Activated gamma-delta T cell treated with Interleukin-2 at 50 U/mL for 16 hours (primary cell): ENCODE measurements around the gene TPM1.
"Not testable (repeated sequence)": the region's sequence is repeated elsewhere in the genome, so short reads cannot be mapped to it uniquely, and the experiment has no call there.

Experiments
- DNase-seq: peaks from one replicate; pipeline ENCODE4 v3.0.0-alpha.2; 2020

The TPM1 gene

DNA sequence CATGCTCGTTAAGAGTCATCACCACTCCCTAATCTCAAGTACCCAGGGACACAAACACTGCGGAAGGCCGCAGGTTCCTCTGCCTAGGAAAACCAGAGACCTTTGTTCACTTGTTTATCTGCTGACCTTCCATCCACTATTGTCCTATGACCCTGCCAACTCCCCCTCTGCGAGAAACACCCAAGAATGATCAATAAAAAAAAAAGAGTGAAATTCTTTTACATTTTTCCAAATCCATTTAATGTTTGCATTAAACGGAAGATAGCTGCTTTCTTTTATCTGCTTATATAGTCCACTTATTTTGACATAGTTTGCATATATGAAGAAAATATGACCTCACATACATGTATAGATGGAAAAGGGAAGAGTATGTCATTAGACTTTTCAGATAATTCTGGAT lies 57.0 kb downstream of the TPM1 start:
- not testable (repeated sequence) for DNase-seq

DNA sequence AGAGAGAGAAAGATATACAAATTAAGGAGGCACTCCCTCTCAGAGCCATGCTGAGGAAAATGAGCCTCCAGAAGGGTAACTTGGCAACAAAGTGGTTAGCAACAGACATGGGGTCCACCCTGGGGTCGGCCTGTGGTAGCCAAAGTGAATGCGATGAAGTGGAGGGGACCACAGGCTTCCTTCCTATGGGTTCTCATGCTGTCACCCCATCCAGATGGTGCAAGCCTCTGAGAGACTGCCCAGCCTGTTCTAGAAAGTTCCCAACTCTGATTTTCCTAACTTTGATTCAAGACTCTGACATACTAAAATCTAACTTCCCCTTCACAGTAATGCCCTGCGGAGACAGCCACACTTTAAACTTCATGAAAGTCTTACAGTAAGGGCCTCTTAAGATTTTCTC lies 60.9 kb downstream of the TPM1 start:
- DNase-seq: no peak

DNA sequence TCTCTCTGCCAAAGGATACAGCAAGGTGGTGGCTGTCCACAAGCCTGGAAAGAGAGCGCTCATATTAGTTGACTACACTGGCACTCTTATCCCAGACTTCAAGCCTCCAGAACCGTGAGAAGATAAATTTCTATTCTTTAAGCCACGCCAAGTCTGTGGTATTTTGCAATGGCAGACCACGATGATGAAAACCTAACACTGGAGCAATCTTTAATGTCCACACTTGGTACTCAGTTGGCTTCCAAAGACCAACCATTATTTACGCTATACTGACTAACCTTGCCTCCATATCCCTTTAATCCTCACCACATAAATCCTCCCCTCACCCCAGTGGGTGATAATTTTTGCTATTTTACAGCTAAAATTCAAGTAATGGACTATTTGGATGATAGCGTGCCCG lies 62.2 kb downstream of the TPM1 start:
- DNase-seq: no peak

DNA sequence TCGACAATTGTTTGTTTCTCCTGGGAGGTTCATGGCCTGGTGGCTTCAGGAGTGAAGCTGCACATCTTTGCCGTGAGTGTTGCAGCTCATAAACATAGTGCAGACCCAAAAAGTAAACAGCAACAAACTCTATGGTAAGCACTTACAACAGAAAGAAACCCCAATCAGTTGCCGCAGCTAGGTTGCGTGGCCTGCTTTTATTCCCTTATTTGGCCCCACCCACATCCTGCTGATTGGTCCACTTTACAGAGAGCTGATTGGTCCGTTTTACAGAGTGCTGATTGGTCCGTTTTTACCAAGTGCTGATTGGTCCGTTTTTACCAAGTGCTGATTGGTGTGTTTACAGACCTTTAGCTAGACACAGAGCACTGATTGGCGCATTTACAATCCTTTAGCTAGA lies 62.8 kb downstream of the TPM1 start:
- DNase-seq: not testable (repeated sequence)

DNA sequence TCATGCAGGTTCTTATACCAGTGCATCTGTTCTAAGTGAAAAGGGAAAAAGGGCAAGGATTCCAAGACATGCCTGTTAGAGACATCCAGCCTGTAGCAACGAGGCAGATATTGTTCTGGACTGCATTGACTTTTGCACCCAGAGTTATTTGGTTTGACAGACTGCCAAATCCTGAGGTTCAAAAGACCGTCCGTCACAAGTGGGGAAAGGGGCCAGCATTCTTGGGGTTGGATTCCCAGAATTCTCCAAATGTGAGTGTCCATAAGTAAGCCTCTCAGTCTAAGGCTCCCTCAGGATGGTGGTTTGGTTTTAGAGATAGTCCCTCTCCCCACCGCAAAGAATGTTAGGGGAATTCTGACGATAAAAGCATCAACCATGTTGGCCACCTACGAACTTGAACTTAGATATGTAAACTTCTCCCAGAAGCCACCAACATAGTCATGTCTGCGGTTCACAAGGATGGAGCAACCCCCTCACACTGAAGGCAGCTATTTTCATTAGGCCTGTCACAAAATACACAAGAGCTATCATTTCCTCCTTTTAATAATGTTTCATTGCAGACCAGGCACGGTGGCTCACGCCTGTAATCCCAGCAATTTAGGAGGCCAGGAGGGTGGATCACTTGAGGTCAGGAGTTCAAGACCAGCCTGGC lies 65.5 kb downstream of the TPM1 start:
- DNase-seq: no peak

DNA sequence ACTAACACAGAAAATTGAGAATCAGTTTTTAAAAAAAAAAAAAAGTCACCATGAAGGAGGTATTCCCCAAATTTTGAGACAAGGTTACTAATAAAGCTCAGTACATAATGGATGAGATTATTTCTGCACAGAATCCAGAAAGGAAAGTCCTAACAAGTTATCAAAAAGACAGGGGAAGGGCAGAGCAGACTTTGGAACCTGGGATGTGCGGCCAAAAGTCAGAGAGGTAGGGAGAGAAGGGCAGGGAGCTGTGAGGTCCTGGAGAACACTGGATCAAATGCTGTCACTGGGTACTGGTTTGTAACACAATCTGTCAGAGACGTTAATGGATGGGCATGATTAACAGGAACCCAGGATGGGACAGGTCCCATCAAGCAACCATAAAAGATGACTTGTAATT lies 67.0 kb downstream of the TPM1 start:
- no peak for DNase-seq

DNA sequence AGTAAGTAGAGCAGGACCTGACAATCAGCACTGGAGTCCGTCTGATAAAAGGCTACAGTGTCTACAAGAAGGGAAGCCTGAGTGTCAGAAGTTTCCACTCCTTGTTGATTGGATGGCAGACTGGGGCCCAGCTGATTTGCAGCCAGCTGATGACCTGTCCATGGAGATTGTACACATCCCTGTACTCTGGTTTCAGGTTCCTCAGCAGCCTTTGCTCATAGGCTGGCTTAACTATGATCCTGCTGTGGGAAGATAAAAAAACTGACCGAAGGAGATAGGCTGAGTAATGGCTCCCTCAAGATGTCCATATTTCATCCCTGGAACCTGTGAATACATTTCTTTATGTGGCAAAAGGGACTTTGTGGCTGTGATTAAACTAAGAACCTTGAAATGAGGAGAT lies 67.4 kb downstream of the TPM1 start:
- DNase-seq: no peak

DNA sequence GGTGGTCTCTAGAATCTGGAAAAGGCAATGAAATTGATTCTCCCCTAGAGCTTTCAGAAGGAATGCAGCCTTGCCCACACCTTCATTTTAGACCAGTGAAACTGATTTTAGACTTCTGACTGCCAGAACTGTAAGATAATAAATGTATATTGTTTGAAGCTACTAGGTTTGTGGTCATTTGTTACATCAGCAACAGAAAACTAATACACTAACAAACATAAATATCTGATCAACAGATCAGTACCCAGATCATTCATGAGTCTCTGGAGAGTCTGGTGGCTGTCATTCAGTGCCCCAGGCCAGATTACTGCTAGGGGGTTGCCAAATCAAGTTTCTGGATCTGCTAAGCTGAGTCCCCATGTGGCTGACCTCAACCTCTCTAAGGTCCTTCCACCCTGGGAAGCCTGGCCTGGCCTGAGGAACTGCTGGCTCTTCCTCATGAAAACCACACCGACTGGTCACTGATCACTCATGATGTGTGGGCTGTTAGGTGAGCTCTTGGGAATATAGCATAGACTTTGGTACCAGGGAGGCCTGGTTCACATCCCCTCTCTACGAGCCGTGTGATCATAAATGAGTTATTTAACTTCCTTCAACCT lies 68.0 kb downstream of the TPM1 start:
- DNase-seq: no peak

DNA sequence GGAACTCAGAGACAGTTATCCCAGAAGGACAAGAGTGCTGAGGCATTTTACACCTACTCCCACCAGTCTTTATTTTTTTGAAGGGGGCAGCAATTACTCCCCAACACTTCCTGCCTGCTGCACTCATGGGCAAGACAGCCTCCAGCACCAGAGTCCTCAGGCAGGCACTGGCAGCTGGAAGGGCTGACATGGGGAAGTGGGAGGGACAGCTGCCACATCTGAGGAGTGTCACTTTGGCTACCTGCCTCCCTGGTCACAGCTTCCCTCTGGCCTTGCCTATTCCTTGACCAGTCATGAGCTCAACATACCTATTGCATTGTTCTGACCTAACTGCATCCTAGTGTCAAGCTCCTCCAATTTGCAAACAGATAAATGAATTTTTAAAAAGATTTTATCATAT lies 68.9 kb downstream of the TPM1 start:
- no peak for DNase-seq

DNA sequence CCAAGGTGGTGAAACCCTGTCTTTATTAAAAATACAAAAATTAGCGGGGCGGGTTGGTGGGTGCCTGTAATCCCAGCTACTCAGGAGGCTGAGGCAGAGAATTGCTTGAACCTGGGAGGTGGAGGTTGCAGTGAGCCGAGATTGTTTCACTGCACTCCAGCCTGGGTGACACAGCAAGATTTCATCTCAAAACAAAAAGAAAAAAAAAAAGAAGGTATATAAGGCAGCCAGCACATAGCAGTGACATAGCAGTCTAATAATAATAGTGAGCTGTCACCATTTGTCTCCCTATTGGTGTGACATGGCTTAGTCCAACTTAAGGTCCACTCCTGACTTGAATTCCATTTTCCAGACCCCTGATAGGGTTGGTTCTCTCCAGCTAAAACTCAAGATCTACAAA lies 70.3 kb downstream of the TPM1 start:
- no peak for DNase-seq

DNA sequence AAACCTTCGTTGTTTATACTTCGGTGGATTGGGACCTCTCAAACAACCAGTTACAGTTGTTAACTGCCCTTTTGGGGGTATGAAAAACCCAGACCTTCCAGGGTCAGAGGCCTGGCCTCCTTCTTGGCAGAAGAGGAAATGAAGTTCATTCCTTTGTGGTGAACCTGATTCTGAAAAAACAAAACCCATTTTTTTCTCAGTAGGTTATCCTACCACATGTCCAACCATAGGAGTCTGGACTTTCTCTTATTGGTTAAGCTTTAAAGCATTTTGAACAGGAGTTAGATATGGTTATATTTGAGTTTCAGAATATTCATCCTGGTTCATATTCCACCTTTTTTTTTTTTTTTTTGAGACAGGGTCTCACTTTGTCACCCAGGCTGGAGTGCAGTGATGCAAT lies 71.9 kb downstream of the TPM1 start:
- no peak for DNase-seq
